IMR-90 (cell line): ENCODE measurements around the gene AJAP1. TPM values are rescaled to one million over a fixed set of nuclear protein-coding genes. Genes with fewer than 3 reads are reported as not detected.

Experiments
- ATAC-seq: fragments of 200-7000 bp; cut with Tn5 transposase; 2 replicates; pipeline ENCODE4 v1.9.1; 2020; ENCODE audit warnings: low read depth, mild to moderate bottlenecking, moderate library complexity
- BruUV-seq: library from RNA; stranded (reverse); fragments of 400-500 nt; replicated peaks from 2 replicates; lab custom pipeline; 2021; lab: Mats Ljungman, UMichigan
- CTCF ChIA-PET: fragments of 300-600 bp; formaldehyde crosslinking; extraction: SDS; loops from one replicate; lab custom pipeline; 2021; ENCODE audit warnings: antibody characterized with exemption; lab: Yijun Ruan, JAX
- POLR2A ChIA-PET: fragments of 300-600 bp; sonication (Branson Sonifier 250); formaldehyde crosslinking; loops from one replicate; lab custom pipeline; 2022; ENCODE audit warnings: antibody characterized with exemption; ENCODE audit not compliant: unreplicated experiment; lab: Charles Lee
- DNase-seq: peaks from one replicate; pipeline ENCODE4 v3.0.0; 2013
- H2AFZ ChIP-seq: replicated peaks from 2 replicates; pipeline ENCODE3; 2013; ENCODE audit warnings: low read length, mild to moderate bottlenecking; ENCODE audit not compliant: poor library complexity
- H2AK5ac ChIP-seq: 2 replicates; pipeline ENCODE4 v1.6.1; 2013; ENCODE audit warnings: low read depth, low read length, inconsistent platforms
- H2AK9ac ChIP-seq: replicated peaks from 2 replicates; pipeline ENCODE3; 2013; ENCODE audit warnings: mild to moderate bottlenecking, low read depth, low read length, moderate library complexity; ENCODE audit not compliant: poor library complexity
- H2BK120ac ChIP-seq: 2 replicates; pipeline ENCODE4 v1.6.1; 2013; ENCODE audit warnings: low read depth, low read length, inconsistent platforms
- H2BK15ac ChIP-seq: 3 replicates; pipeline ENCODE4 v1.6.1; 2013; ENCODE audit warnings: low read depth, low read length, inconsistent platforms
- H2BK20ac ChIP-seq: 2 replicates; pipeline ENCODE4 v1.6.1; 2013; ENCODE audit warnings: low read depth, mild to moderate bottlenecking, inconsistent platforms, low read length, moderate library complexity
- H2BK5ac ChIP-seq: 2 replicates; pipeline ENCODE4 v1.6.1; 2013; ENCODE audit warnings: mild to moderate bottlenecking, low read depth, low read length, inconsistent platforms; ENCODE audit not compliant: poor library complexity, severe bottlenecking
- H3K14ac ChIP-seq: replicated peaks from 2 replicates; pipeline ENCODE4 v1.6.1; 2013; ENCODE audit warnings: low read depth, low read length, inconsistent platforms
- H3K18ac ChIP-seq: 2 replicates; pipeline ENCODE4 v1.6.1; 2013; ENCODE audit warnings: low read depth, low read length, control low read depth
- H3K23ac ChIP-seq: 2 replicates; pipeline ENCODE4 v1.6.1; 2013; ENCODE audit warnings: low read depth, low read length, inconsistent platforms
- H3K27ac ChIP-seq: 2 replicates; pipeline ENCODE4 v1.5.1; 2013; ENCODE audit warnings: mild to moderate bottlenecking, control low read depth, low read length; ENCODE audit not compliant: insufficient read depth
- H3K27me3 ChIP-seq: 2 replicates; pipeline ENCODE4 v1.6.1; 2013; ENCODE audit warnings: low read length; ENCODE audit not compliant: control insufficient read depth, insufficient read depth
- H3K36me3 ChIP-seq: 2 replicates; pipeline ENCODE4 v1.6.1; 2013; ENCODE audit warnings: low read length, mixed read lengths; ENCODE audit not compliant: control insufficient read depth, insufficient read depth
- H3K4ac ChIP-seq: 2 replicates; pipeline ENCODE4 v1.6.1; 2013; ENCODE audit warnings: low read depth, low read length, inconsistent platforms
- H3K4me1 ChIP-seq: 2 replicates; pipeline ENCODE4 v1.6.1; 2013; ENCODE audit warnings: low read length, mixed read lengths; ENCODE audit not compliant: control insufficient read depth, insufficient read depth
- H3K4me2 ChIP-seq: 2 replicates; pipeline ENCODE4 v1.6.1; 2013; ENCODE audit warnings: low read depth, mild to moderate bottlenecking, control low read depth, low read length, moderate library complexity
- H3K4me3 ChIP-seq: 2 replicates; pipeline ENCODE4 v1.5.1; 2013; ENCODE audit warnings: low read depth, mild to moderate bottlenecking, control low read depth, low read length, moderate library complexity; ENCODE audit not compliant: insufficient read depth
- H3K56ac ChIP-seq: 2 replicates; pipeline ENCODE4 v1.6.1; 2013; ENCODE audit warnings: low read length, inconsistent platforms; ENCODE audit not compliant: insufficient read depth; ENCODE audit errors: extremely low read depth
- H3K79me1 ChIP-seq, 2 experiments: 2 replicates each; pipeline ENCODE4 v1.6.1; 2013; ENCODE audit warnings: low read length in 2 of 2, inconsistent platforms in 1 of 2, low read depth in 1 of 2
- H3K9ac ChIP-seq: 2 replicates; pipeline ENCODE4 v1.6.1; 2013; ENCODE audit warnings: low read depth, low read length, control low read depth
- H3K9me1 ChIP-seq: 2 replicates; pipeline ENCODE4 v1.6.1; 2013; ENCODE audit warnings: low read length, inconsistent platforms; ENCODE audit not compliant: insufficient read depth
- H3K9me3 ChIP-seq: 2 replicates; pipeline ENCODE4 v1.6.1; 2013; ENCODE audit warnings: low read length; ENCODE audit not compliant: control insufficient read depth, insufficient read depth
- H4K20me1 ChIP-seq: 2 replicates; pipeline ENCODE4 v1.6.1; 2013; ENCODE audit warnings: low read length, inconsistent platforms; ENCODE audit not compliant: insufficient read depth
- H4K5ac ChIP-seq: 2 replicates; pipeline ENCODE4 v1.6.1; 2013; ENCODE audit warnings: mild to moderate bottlenecking, low read depth, low read length, control low read depth
- H4K8ac ChIP-seq, 2 experiments: 2 replicates each; pipeline ENCODE4 v1.6.1; 2013; ENCODE audit warnings: low read depth in 2 of 2, low read length in 2 of 2, control low read depth in 1 of 2, inconsistent platforms in 1 of 2
- H4K91ac ChIP-seq: 2 replicates; pipeline ENCODE4 v1.6.1; 2013; ENCODE audit warnings: low read depth, low read length, inconsistent platforms; ENCODE audit not compliant: insufficient read depth
- BHLHE40 ChIP-seq: fragments of 150-350 bp; IDR thresholded peaks from 2 replicates; pipeline ENCODE4 v1.6.1; 2016; ENCODE audit warnings: mild to moderate bottlenecking, low read depth, low read length
- CEBPB ChIP-seq: IDR thresholded peaks from 2 replicates; pipeline ENCODE4 v1.6.1; 2012; ENCODE audit warnings: low read depth, low read length, improper control_type of control experiment
- CHD1 ChIP-seq: IDR thresholded peaks from 2 replicates; pipeline ENCODE4 v1.6.1; 2012; ENCODE audit warnings: low read depth, low read length, improper control_type of control experiment
- CTCF ChIP-seq: conservative IDR thresholded peaks from 2 replicates; pipeline ENCODE4 v1.5.1; 2012; ENCODE audit warnings: mild to moderate bottlenecking, low read depth, low read length, improper control_type of control experiment
- ELK1 ChIP-seq: fragments of 150-350 bp; IDR thresholded peaks from 2 replicates; pipeline ENCODE4 v1.6.1; 2016; ENCODE audit warnings: low read depth, mild to moderate bottlenecking, low read length, moderate library complexity, borderline replicate concordance
- FOS ChIP-seq: fragments of 150-350 bp; IDR thresholded peaks from 2 replicates; pipeline ENCODE4 v1.6.1; 2016; ENCODE audit warnings: low read depth, low read length
- MAFK ChIP-seq: IDR thresholded peaks from 2 replicates; pipeline ENCODE4 v1.6.1; 2012; ENCODE audit warnings: low read depth, low read length, improper control_type of control experiment
- MAZ ChIP-seq: IDR thresholded peaks from 2 replicates; pipeline ENCODE4 v1.6.1; 2012; ENCODE audit warnings: low read depth, mild to moderate bottlenecking, low read length, improper control_type of control experiment, moderate library complexity, borderline replicate concordance
- MXI1 ChIP-seq: IDR thresholded peaks from 2 replicates; pipeline ENCODE4 v1.6.1; 2012; ENCODE audit warnings: low read depth, mild to moderate bottlenecking, low read length, moderate library complexity, borderline replicate concordance
- NFE2L2 ChIP-seq: fragments of 150-350 bp; IDR thresholded peaks from 2 replicates; pipeline ENCODE4 v1.6.1; 2016; ENCODE audit warnings: low read depth, mild to moderate bottlenecking, low read length
- POLR2A ChIP-seq: IDR thresholded peaks from 2 replicates; pipeline ENCODE4 v1.6.1; 2012; ENCODE audit warnings: mild to moderate bottlenecking, low read depth, low read length
- RAD21 ChIP-seq: IDR thresholded peaks from 2 replicates; pipeline ENCODE4 v1.6.1; 2012; ENCODE audit warnings: low read length, improper control_type of control experiment
- RCOR1 ChIP-seq: IDR thresholded peaks from 2 replicates; pipeline ENCODE4 v1.6.1; 2012; ENCODE audit warnings: mild to moderate bottlenecking, low read length, improper control_type of control experiment; ENCODE audit not compliant: insufficient replicate concordance
- RFX5 ChIP-seq: IDR thresholded peaks from 2 replicates; pipeline ENCODE4 v1.8.0; 2012; ENCODE audit warnings: low read depth, mild to moderate bottlenecking, low read length, moderate library complexity
- SMC3 ChIP-seq: fragments of 150-350 bp; IDR thresholded peaks from 2 replicates; pipeline ENCODE4 v1.6.1; 2016; ENCODE audit warnings: low read depth, mild to moderate bottlenecking, antibody characterized with exemption, low read length, moderate library complexity
- USF2 ChIP-seq: fragments of 150-350 bp; IDR thresholded peaks from 2 replicates; pipeline ENCODE4 v1.6.1; 2017; ENCODE audit warnings: mild to moderate bottlenecking, antibody characterized with exemption, low read length, low read depth
- WGBS, 2 experiments: methylation state at CpG; one replicate each; pipeline versions ENCODE4 v1.1.5 to v1.1.7; 2013; ENCODE audit warnings: missing lambda C conversion rate in 2 of 2; ENCODE audit not compliant: insufficient read length in 1 of 2; ENCODE audit errors: extremely low coverage in 2 of 2; 5-methylcytosine and 5-hydroxymethylcytosine counted together
- dilution Hi-C: fragments of 300-500 bp; cut with HindIII; formaldehyde crosslinking; loops from one replicate; pipeline ENCODE4 v1.14.3; 2018; ENCODE audit warnings: low sequenced_read_pairs; ENCODE audit not compliant: unreplicated experiment
- in situ Hi-C: fragments of 300-500 bp; cut with MboI; formaldehyde crosslinking; loops from 3 replicates; pipeline ENCODE4 v1.14.3; 2019; ENCODE audit warnings: low sequenced_read_pairs, inconsistent platforms, mixed read lengths
- intact Hi-C: fragments of 100-400 bp; cut with micrococcal nuclease; formaldehyde crosslinking; loops from 2 replicates; pipeline ENCODE4 v1.10.0; 2022
- polyA plus RNA-seq, 3 experiments: library from polyadenylated mRNA; depleted of rRNA; stranded (reverse); fragments of >200 nt; gene quantifications; 2 replicates each; pipeline ENCODE4 v1.2.3, GENCODE V29; 2012; ENCODE audit warnings: low replicate concordance in 1 of 3
- total RNA-seq: library from RNA; depleted of rRNA; stranded (reverse); fragments of >200 nt; gene quantifications from 2 replicates; pipeline ENCODE4 v1.2.3, GENCODE V29; 2012

Gene AJAP1
- total and polyA plus RNA-seq, 2 of the 4 experiments (the other 2 are of a cell fraction), result under 0.01 to 0.02 TPM

DNA sequence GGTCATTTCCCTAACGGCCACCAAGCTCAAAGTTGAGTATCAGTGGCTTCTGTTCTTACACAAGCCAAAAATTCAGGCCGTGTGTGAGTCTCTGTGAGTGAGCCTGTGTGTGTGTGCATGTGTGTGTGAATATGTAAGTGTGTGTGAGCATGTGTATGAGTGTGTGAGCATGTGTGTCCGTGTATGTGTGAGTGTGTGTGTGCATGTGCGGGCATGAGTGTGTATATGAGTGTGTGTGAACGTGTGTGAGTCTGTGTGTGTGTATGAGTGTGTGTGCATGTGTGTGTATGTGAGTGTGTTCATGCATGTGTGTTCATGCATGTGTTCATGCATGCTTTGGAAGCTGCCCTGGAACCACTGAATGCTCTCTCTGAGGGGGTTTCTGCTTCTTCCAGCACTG, 105.7 kb downstream of the AJAP1 start:
- no peaks in the 10 kb centered on the region for H3K4me1 ChIP-seq
- no peak overlapping the region for H2AFZ ChIP-seq
- dilution Hi-C loops, result no loop called here
- no peak overlapping the region for H3K4ac ChIP-seq
- WGBS, 2 experiments, result 53% methylated on average over 3 of the region's 5 CpGs; no CpG with 5 or more reads in 1 of the 2 experiments
- no peak overlapping the region for H2AK5ac ChIP-seq
- ChIA-PET CTCF (no interaction called here), POLR2A (no interaction called here)
- no peak overlapping the region for H3K23ac ChIP-seq
- H2BK5ac ChIP-seq, result no peak overlapping the region
- TF ChIP-seq ELK1 (no peak), RAD21 (no peak), RFX5 (no peak), MXI1 (no peak), CEBPB (no peak), SMC3 (no peak), CHD1 (no peak), MAZ (no peak), MAFK (no peak), CTCF (no peak), RCOR1 (no peak), FOS (no peak), POLR2A (no peak), NFE2L2 (no peak), USF2 (no peak), BHLHE40 (no peak)
- H3K27ac ChIP-seq, result no peak overlapping the region
- no peaks in the 10 kb centered on the region for H3K27me3 ChIP-seq
- DNase-seq (no peak), ATAC-seq (no peak)
- H3K4me3 ChIP-seq, result no peak overlapping the region
- no peaks in the 10 kb centered on the region for H3K36me3 ChIP-seq
- intact Hi-C loops, result no loop called here
- no peak overlapping the region for H3K14ac ChIP-seq
- no peak overlapping the region for H2BK15ac ChIP-seq
- no peak overlapping the region for H4K8ac ChIP-seq
- no peak overlapping the region for H4K5ac ChIP-seq
- no peak overlapping the region for H3K9ac ChIP-seq
- H2BK20ac ChIP-seq, result no peak overlapping the region
- no peak overlapping the region for H2AK9ac ChIP-seq
- H3K56ac ChIP-seq, result no peak overlapping the region
- in situ Hi-C loops, result no loop called here
- H3K79me1 ChIP-seq, result no peaks in the 10 kb centered on the region
- no peak overlapping the region for H2BK120ac ChIP-seq
- H4K20me1 ChIP-seq, result no peaks in the 10 kb centered on the region
- H3K4me2 ChIP-seq, result no peak overlapping the region
- BruUV-seq, result no TSS peak
- no peaks in the 10 kb centered on the region for H3K9me1 ChIP-seq
- H4K91ac ChIP-seq, result no peak overlapping the region
- H3K18ac ChIP-seq, result no peak overlapping the region
- peaks cover 62% of the 10 kb centered on the region for H3K9me3 ChIP-seq
